AG10803 (cell line): ENCODE results near the gene DLG2.

Source experiments
- DNase-seq: peaks from one replicate; pipeline ENCODE4 v3.0.0; 2010; ENCODE audit warnings: low read depth
- H3K4me3 ChIP-seq: 2 replicates; pipeline ENCODE4 v1.5.1; 2011; ENCODE audit warnings: mild to moderate bottlenecking, low read length, control low read depth
- TF ChIP-seq, protein P1 (sequence below): conservative IDR thresholded peaks from 2 replicates; pipeline ENCODE4 v1.5.1; 2011; ENCODE audit warnings: mild to moderate bottlenecking, low read length, control low read depth, inconsistent platforms

DLG2 gene

DNA sequence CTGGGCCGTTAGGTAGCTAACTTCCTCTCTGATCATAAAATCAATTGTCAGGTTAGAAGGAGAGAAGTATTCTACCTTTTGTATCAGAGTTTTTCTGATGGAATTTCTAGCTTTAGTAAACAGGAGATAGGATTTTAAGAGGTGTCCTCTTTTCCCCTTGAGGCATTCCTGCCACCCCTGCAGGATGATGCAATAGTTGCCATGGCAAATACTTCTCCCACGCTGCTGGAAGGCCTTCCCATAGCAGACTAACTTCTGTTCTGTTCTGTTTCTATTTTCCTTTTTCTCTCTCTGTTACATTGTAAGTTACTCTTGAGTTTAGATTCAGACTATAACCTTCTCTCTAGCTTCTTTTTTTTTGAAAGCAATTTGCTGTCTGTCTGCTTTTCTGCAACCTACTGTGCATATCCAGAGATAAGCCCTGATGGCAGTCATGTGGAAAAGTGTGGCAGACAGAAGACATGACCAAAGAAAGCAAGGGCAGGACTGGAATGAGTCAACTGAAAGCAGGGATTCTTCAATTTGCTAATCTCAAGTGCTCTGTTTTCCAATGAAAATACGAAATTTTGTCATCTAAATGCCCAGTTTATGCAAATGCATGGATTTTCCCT, 679.1 kb downstream of the DLG2 start:
- no peak overlapping the region for H3K4me3 ChIP-seq
- peak; percentile 56 for DNase-seq
- TF ChIP-seq, protein P1, sequence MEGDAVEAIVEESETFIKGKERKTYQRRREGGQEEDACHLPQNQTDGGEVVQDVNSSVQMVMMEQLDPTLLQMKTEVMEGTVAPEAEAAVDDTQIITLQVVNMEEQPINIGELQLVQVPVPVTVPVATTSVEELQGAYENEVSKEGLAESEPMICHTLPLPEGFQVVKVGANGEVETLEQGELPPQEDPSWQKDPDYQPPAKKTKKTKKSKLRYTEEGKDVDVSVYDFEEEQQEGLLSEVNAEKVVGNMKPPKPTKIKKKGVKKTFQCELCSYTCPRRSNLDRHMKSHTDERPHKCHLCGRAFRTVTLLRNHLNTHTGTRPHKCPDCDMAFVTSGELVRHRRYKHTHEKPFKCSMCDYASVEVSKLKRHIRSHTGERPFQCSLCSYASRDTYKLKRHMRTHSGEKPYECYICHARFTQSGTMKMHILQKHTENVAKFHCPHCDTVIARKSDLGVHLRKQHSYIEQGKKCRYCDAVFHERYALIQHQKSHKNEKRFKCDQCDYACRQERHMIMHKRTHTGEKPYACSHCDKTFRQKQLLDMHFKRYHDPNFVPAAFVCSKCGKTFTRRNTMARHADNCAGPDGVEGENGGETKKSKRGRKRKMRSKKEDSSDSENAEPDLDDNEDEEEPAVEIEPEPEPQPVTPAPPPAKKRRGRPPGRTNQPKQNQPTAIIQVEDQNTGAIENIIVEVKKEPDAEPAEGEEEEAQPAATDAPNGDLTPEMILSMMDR: no peak

DNA sequence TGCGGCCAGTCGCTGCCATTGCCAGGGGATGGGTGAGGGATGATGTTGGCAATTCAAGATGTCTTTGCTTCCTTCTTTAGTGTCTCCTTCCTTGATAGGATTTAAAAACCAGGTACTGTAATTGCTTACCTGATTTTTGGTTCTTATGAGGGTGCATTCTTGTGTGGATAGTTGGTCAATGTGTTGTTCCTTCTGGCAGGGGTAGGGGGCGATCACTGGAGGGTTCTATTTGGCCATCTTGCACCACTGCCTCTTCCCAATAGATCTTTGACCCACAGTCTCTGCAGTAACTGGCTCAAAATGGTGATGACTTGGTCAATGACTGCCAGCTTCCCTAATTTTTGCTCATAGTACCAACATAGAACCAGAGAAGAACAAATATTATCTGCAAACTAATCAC, 680.1 kb downstream of the DLG2 start:
- no peak for DNase-seq
- TF ChIP-seq, protein P1: no peak
- H3K4me3 ChIP-seq: no peak overlapping the region

- no peak overlapping the region for H3K4me3 ChIP-seq
- TF ChIP-seq, protein P1: no peak
- no peak for DNase-seq
These were observed 696.3 kb downstream of the DLG2 start for GRCh38 chr11:84930863-84931262.

GRCh38 chr11:84929738-84930137, 697.4 kb downstream of the DLG2 start:
- no peak for DNase-seq
- TF ChIP-seq, protein P1: no peak
- no peak overlapping the region for H3K4me3 ChIP-seq

DNA sequence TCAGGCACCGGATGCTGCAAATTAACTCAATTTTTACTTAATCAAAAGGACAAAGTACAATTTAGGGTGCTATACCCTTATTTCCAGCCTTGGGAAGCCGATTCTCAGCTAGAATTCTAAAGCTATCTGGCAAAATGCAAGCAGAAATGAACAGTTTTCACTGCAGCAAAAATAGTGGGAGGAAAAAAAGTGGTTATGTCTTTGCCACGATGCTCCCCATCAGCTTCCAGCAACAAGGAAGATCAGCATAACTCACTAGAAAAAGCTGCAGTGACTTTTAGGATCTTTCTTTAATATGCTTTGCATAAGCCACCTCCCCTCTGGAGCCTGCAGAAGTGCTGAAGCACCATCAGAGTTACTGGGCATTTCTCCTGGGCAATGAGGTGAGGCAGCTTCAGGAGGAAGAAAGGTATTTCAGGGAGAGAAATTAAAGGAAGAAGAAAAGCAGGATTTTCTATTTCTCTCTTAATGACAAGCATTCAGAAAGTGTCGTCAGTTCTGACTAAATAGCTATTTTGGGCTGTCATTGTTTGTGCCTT, 702.9 kb downstream of the DLG2 start:
- no peak overlapping the region for H3K4me3 ChIP-seq
- DNase-seq: no peak
- TF ChIP-seq, protein P1: no peak

DNA sequence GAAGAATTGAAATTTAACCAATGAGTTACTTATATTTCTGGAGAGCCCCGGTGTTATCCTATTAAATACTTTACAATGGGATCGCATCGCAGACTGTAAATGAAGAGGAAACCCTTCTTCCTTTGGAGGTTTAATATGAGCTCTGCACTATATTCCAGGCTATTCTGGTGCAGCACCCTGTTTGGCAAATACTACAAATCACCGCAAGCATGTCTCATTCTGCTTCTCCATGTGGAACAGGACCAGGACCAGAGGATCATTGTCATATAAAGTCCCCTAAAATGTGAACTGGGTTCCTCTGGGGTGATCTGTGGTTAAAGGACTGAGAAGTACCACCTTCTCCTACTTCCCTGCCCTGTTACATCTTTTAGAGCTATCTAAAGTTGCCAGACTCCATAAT, 703.7 kb downstream of the DLG2 start:
- TF ChIP-seq, protein P1: no peak
- DNase-seq: no peak
- H3K4me3 ChIP-seq: no peak overlapping the region

- DNase-seq: no peak
- TF ChIP-seq, protein P1: no peak
- no peak overlapping the region for H3K4me3 ChIP-seq
These were observed 704.3 kb downstream of the DLG2 start for GRCh38 chr11:84922836-84923235.
